Fibroblast of villous mesenchyme (primary cell): ENCODE results near the gene PIP5KL1. TPM values are rescaled to one million over a fixed set of nuclear protein-coding genes. Genes with fewer than 3 reads are reported as not detected.
A peak's percentile ranks its signal among the peaks of the same experiment; 100 is the strongest.

ENCODE experiments used
- DNase-seq: peaks from one replicate; pipeline ENCODE4 v3.0.0-alpha.2; 2010; ENCODE audit warnings: low read depth
- H3K4me3 ChIP-seq: 2 replicates; pipeline ENCODE4 v1.5.1; 2011; ENCODE audit warnings: low read depth, mild to moderate bottlenecking, low read length
- CTCF ChIP-seq: IDR thresholded peaks from 2 replicates; pipeline ENCODE4 v1.5.1; 2012; ENCODE audit warnings: low read depth, mild to moderate bottlenecking, low read length; ENCODE audit not compliant: insufficient read depth
- total RNA-seq: library from RNA; depleted of rRNA; stranded (reverse); fragments of >200 nt; gene quantifications from 2 replicates; pipeline ENCODE4 v1.2.3, GENCODE V29; 2012

PIP5KL1 gene
- total RNA-seq, 1 donor, result 2.6 TPM

GRCh38 chr9:127890053-127890452, 40.5 kb downstream of the PIP5KL1 start:
- no peak for TF ChIP-seq CTCF
- H3K4me3 ChIP-seq, result no peak overlapping the region
- no peak for DNase-seq

- TF ChIP-seq CTCF, result peak; percentile 29
- H3K4me3 ChIP-seq, result no peak overlapping the region
- no peak for DNase-seq
Observed at GRCh38 chr9:127887792-127888191, 42.8 kb downstream of the PIP5KL1 start.

GRCh38 chr9:127886401-127886972, 44.1 kb downstream of the PIP5KL1 start:
- DNase-seq, result no peak
- no peak for TF ChIP-seq CTCF
- no peak overlapping the region for H3K4me3 ChIP-seq

GRCh38 chr9:127885508-127886281, 44.9 kb downstream of the PIP5KL1 start:
- TF ChIP-seq CTCF, result no peak
- DNase-seq, result no peak
- H3K4me3 ChIP-seq, result no peak overlapping the region

- no peak for TF ChIP-seq CTCF
- no peak overlapping the region for H3K4me3 ChIP-seq
- DNase-seq, result no peak
Observed at GRCh38 chr9:127884976-127885490, 45.5 kb downstream of the PIP5KL1 start.

GRCh38 chr9:127884427-127884911, 46.1 kb downstream of the PIP5KL1 start:
- no peak for TF ChIP-seq CTCF
- H3K4me3 ChIP-seq, result no peak overlapping the region
- DNase-seq, result no peak
